ENCODE data around the gene WNT7B.

Gene WNT7B

GRCh38 chr22:45908961-45909360 lies 68.0 kb downstream of the WNT7B start:
- DNase-seq (ENCODE audit: low spot score) = no peak

DNA sequence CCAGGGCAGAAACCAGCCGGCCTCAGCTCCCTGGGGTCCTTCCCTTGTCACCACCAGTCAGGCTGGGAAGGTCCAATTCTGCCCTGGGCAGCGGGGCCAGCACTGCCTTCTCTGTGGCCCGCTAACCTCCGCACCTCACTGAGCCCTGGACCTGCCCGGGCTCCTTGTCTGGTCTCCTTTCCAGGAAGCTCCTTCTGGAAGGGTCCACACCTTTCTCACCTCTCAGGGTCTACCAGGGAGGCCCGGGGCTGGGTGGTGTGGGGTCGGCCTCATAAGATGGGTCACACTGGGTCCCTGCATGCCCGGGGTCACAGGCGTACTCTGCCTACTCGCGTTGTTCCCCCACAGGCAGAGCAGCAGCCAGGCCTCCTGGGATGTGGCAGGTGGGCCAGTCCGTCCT lies 69.0 kb downstream of the WNT7B start:
- DNase-seq (ENCODE audit: low spot score) = no peak

- DNase-seq (ENCODE audit: low spot score) = no peak
Measured at GRCh38 chr22:45907378-45907777, 69.6 kb downstream of the WNT7B start.

- DNase-seq (ENCODE audit: low spot score) = no peak
Measured at GRCh38 chr22:45906946-45907345, 70.0 kb downstream of the WNT7B start.

- no peak for DNase-seq (ENCODE audit: low spot score)
Measured at GRCh38 chr22:45905924-45906865, 70.8 kb downstream of the WNT7B start.

- DNase-seq (ENCODE audit: low spot score) = no peak
Measured at GRCh38 chr22:45905326-45905923, 71.5 kb downstream of the WNT7B start.

DNA sequence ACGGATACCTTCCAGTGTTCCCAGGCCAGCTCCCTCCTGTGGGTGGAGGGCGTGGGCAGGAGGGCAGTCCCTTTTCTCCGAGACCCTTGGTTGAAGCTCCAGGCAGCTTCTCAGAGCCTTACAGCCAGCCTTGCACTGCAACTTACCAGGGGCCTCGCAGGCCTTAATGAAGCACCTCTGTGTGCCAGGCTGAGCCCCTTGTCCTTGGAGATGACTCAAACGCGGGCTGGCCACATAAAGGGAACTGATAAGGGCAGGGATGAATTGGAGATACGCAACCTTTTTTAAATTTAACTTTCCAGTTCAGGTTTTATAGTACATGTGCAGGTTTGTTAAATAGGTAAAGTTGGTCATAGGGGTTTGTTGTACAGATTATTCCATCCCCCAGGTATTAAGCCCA lies 72.7 kb downstream of the WNT7B start:
- DNase-seq (ENCODE audit: low spot score) = no peak

DNA sequence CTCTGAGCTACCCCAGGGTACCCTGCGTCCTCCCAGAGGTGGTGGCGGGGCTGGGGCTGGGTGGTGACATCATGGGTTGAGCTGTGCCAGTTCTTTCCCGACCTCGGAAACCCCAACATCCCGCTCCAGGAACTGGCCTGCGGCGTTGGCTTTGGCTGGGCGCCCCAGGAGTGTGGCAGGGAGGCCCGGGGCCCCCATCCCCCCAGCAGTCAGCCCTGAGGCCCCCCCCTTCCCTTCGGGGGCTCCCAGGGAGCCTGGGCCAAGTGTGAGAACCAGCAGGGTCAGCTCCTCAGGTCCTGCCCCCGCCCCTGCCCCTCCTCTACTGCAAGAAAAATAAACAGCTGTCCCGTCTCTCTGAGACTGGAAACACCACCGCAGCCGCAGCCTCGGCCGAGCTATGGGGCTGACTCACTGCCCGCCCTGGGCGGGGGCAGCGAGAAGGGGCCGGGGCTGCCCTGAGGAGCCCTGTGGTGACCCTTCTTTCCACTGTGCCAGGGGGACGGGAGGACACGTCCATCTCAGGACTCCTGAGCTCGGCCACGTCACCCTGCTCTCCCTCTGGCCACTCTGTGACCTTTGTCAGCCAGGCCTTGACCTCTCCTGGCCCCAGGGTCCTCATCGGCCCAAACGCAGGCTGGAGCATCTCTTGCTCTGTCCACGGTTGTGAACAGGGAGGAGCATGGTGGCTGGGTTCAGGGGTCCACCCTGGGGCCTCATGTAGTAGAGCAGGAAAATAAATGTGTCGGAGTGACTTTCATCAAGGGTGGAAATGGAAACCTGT lies 73.4 kb downstream of the WNT7B start:
- DNase-seq (ENCODE audit: low spot score) = no peak

DNA sequence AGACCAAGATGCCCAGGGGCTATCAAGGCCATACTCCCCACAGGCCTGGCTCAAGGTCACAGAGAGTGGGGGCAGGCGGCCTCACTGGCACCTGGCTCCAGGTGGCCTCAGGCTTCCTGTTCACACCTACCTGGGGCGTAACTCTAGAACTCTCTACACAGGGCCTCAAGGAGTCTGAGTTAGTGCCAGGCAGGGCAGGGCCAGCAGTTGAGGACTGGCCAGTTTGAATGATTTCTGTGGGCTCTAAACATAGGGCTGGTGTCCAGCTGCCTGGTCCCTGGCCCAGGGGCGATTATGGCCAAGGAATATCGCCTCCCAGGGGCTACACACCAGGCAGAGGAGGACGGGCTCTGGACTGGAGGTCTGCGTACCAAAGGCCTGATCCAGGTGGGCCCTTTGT lies 79.2 kb downstream of the WNT7B start:
- no peak for DNase-seq (ENCODE audit: low spot score)

DNA sequence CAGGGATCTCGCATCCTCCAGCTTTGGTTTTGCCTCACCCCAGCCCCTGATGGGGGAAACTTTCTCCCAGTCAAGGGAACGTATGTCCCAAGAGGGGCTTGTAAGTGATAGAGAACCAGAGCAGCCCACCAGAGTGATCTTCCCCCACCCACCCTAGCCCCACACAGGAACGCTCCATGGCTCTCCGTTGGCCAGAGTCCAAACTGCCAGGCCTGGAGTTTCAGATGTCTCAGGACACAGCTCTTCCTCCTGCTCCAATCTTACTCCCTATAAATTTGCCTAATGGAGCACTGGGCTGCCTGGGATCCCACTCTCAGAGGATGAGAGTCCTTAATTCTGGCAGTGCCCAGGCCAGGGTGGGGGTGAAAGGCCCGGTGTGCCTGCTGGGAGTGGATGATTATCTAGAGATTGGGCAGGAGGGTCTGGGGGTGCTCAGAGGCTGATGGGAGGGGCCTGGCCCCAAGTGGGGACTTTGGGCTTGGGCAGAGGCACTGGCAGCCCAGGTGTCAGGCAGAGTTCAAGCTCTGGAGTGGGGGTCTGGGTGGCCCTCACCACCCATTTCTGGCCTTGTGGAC lies 79.9 kb downstream of the WNT7B start:
- DNase-seq (ENCODE audit: low spot score) = no peak

- DNase-seq (ENCODE audit: low spot score) = no peak
Measured at GRCh38 chr22:45896153-45896951, 80.6 kb downstream of the WNT7B start.

DNA sequence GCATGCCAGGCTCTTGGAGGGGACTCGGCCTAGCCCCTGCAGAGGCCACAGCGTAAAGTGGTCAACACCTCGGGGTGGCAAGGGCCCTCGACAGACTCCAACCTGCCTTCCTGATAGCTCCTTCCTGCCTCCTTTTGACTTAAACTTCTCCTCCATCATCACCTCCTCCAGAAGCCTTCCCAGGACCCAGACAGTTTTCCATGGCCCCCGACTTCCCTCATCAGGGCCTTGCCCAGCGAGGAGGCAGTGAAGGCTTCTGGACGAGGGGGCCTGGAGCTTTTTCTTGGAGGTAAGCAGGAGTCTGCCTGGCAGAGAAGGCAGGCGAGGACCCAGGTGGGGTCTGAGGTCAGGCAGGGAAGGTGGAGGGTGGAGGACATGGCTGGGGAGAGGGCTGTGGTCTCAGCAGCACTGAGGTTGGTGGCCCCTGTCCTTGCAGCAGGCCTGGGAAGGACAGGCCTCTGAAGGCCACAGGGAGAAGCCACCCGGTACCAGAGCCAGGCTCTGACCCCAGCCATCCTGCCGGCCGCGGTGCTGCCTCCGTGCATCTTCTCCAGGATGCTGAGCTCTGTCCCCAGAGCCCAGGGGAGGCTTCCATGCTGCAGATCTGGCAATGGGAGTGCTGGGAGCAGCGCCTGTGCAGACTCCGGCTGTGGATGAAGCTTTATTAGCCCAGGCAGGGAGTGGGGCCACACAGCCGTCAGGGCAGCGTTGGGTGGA lies 81.4 kb downstream of the WNT7B start:
- no peak for DNase-seq (ENCODE audit: low spot score)

GRCh38 chr22:45893516-45893915 lies 83.4 kb downstream of the WNT7B start:
- no peak for DNase-seq (ENCODE audit: low spot score)

DNA sequence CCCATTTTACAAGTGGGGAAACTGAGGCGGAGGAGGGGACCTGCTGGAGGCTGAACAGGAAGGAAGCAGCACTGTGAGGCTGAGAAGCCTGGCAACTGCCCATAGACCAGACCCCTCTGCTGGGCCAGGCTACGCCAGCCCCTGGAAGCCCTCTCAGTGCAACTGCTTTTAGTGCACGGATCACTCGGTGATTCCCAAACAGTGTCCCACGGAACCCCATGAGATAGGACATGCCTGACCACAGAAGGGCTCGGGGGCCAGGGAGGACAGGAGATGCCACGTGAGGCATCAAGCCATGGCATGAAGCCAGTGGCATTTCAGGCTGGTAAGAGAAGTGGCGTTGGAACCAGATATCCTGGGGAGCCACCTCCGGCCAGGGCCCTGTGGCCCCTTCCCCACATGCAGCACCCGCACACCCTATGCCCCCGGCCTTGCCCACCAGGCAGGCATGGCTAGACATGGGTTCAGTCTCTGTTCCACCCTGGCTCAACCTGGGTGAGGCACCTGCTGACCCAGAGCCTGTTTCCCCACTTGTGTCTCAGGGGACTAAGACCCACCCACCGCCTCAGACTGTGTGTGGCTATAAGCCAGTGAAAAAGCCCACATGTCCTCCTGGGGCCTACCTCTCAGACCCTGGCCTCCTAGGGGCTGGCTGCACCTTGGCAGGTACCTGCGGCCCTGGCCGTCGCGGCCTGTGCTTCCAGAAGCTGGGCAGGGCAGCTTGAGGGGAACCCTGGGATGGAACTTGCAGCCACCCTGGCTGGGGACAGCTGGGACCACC lies 84.1 kb downstream of the WNT7B start:
- DNase-seq (ENCODE audit: low spot score) = no peak

GRCh38 chr22:45891996-45892621 lies 84.9 kb downstream of the WNT7B start:
- no peak for DNase-seq (ENCODE audit: low spot score)

GRCh38 chr22:45891471-45891995 lies 85.4 kb downstream of the WNT7B start:
- no peak for DNase-seq (ENCODE audit: low spot score)

DNA sequence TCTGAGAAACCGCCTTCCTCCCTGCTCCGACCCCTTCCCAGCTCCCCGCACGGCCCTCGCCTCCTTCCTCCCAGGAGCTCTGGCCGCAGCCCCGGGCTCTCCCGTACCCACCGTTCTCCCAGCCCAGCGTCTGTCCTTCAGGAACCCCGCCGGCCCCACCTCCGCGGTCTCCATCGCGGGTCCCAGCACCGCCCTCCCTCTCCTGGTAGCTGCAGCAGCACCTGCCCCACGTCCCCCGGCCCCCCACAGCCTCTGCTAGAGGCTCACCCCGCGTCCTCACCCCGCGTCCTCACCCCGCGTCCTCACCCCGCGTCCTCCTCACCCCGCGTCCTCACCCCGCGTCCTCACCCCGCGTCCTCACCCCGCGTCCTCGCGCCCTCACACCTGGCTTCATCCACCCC lies 85.9 kb downstream of the WNT7B start:
- DNase-seq (ENCODE audit: low spot score) = no peak

- DNase-seq (ENCODE audit: low spot score) = no peak
Measured at GRCh38 chr22:45890351-45890635, 86.7 kb downstream of the WNT7B start.

Data from SK-N-DZ (cell line).